GM21447 (cell line): Measurements from ENCODE around the gene NDUFB11.
"Not testable (repeated sequence)": the region's sequence is repeated elsewhere in the genome, so short reads cannot be mapped to it uniquely, and the experiment has no call there.

Experiments used
- ATAC-seq: cut with Tn5 transposase; IDR thresholded peaks from one replicate; pipeline ENCODE4 v1.9.1; 2021; ENCODE audit not compliant: unreplicated experiment

NDUFB11 gene

DNA sequence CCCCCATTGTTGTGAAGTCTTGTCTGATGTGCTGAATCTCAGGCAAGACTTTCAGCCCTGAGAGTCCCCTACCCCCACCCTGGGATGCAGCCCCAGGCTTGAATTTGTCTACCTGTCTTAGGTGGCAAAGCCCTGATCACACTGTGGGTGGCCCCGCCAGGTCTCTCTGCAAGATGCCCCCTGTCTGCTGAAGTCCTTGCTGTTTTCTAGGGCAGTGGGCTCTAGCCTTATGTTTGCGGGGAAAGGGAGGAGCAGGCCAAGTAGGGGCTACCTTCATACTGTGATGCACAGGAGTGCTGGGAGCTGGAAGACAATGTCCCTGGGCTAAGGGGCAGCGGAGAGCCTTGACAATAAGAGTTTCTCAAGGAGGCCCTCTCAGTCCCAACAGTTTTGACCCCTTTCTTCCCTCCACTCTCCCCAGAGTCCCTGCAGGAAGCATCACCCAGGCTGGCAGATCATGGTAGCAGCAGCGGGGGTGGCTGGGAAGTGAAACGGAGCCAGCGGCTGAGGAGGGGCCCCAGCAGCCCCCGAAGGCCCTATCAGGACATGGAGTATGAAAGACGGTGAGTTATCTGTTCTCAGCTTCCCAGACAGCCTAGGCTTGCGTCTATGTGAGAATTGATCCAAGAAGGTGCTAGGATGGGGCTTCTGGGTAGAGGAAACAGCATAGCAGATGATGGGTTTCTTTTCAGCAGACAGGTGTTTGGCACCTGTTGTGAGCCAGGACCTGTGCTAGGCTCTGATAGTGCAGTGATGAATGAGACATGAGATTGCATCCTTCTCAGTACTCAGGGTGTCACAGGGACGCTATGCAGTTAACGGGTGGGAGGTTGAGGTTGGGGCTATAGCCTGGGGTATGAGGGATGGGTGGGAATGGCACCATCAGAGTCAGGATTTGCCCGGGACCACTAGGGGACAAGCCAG, 2.7 kb upstream of the NDUFB11 start:
- no peak for ATAC-seq

DNA sequence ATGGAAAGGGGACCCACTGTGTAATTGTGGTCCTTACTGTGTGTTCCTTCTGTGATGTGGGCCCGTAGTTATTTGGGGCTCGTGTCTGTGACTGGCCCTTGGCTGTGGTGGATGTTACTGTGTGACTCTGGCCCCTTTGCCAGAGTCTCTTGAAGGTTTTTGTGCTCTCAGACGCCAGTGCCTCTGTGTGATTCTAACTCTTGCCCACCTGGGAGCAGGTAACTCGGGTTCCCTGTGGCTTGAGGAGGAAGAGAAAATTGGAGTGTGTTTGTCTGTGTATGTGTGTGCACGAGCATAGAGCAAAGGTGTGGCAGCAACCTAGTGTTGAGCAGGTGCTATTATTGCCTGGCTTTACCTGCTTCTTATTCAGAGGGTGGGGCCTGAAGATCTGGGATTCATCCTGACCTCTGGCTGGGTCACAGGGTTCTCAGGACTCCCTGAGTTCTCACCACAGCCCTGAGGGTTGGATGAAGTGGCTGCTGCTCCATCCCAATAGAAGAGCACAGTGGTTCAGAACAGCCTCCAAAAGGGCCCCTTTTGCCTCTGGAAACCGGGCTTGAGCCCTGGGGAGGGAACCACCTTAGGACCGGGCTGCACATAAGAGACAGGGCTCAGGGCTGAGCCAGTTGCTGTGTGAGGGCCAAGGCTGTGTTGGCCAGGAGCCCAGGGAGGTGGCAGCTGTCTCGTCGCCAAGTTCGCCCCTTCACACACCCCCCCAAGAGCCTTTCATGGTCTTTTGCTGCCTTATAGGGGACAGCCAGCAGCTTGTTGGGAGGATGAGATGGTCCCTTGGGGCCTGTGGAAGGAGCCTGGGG, 1.8 kb upstream of the NDUFB11 start:
- no peak for ATAC-seq

DNA sequence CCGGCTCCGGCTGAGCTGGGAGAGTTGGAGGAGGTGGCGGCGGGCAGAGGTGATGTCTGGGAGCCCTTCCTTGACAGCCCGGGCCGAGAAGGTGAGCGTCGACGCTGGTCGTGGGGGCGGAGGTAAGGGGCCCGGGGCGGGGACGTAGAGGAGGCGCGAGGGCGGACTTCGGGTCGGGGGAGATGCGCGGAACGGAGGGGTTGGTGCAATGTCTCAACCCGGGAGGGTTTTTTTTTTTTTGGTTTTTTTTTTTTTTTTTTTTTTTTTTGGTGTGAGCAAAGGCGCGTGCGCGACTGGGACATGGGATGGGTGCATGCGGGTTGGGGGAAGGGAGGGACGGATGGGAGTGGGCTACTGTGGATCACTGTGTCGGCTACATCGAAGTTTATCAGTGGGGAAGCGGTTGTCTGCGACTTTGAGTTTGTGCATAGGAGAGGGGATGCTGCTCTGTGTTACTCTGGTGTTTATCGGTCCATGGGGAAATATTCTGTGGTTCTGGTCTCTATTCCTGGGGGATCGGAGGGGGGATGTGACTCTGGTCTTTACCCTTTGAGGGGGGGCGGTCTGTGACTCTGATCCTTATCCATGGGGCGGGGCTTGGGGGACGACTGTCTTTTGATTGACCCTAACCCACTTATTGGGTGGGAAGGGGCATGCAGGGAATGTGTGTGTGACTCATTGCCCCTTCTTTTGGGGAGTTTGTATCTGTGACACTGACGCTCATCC, 1.1 kb upstream of the NDUFB11 start:
- ATAC-seq: peak; percentile 9

DNA sequence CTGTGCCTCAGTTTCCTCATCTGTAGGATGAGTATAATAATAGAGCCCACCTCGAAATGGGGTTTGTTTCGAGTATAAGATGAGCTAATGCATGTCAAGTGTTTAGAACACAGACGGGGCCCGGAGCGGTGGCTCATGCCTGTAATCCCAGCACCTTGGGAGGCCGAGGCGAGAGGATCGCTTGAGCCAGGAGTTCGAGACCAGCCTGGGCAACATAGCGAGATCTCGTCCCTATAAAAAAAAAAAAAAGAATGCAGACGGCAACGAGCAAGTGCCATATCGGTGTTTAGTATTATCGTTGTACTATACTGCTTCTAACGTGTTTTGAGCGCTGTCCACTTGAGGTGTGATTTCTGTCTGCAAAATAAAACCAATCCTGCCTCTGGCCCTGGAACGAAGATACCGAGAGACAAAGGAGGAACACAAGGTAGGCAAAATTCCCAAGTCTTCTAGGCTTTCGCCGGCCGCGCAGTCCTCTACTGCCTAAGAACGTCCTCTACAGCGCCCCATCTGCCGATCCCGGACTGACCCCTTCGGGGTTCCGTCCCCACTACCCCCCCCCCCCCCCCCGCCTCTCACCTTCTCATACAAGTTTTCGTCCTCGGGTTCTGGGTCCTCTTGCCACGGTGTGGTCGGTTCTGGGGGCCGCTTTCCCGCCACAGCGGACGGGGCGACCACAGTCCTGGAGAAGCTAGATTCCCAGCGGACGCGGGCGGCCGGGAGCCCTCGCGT, 442 bp downstream of the NDUFB11 start:
- peak; percentile 2 for ATAC-seq

DNA sequence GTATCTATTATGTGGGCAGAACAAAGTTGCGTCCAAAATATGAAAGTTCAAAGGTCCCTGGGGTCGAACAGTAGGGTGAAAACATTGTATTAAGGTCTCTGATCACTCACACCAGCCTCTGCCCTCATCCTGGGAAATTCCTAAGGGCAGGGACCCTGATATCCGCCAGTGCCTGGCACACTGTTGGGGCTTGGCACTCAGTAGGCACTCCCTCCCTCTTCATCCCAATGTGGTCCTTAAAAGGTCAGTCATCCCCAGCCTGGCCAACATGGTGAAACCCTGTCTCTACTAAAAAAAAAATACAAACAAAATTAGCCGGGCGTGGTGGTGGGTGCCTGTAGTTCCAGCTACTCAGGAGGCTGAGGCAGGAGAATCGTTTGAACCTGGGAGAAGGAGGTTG, 6.3 kb downstream of the NDUFB11 start:
- ATAC-seq: no peak

DNA sequence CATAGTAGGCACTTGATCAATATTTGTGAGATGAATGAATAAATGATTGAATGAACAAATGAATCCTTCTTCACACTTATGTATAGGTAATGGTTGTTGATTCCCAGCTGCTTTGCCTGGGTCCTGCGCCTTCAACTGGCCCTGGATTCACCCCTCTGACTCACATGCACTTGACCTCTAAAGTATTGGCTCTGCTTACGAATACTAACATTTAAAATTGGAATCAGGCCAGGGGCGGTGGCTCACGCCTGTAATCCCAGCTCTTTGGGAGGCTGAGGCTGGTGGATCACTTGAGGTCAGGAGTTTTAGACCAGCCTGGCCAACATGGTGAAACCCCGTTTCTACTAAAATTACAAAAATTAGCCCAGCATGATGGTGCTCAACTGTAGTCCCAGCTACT, 8.9 kb downstream of the NDUFB11 start:
- ATAC-seq: not testable (repeated sequence)

DNA sequence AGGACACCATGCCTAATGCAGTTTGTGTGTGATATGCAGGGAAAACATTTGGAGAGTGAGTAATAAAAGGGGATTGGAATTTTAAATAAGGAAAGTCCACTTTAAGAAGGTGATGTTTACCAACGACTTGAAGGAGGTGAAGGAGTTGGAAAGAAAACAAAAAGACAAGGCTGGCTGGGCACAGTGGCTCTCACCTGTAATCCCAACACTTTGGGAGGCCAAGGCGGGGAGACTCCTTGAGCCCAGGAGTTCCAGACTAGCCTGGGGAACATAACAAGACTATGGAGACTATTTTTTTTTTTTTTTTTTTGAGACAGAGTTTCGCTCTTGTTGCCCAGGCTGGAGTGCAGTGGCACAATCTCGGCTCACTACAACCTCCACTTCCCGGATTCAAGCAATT, 11.0 kb downstream of the NDUFB11 start:
- ATAC-seq: no peak

DNA sequence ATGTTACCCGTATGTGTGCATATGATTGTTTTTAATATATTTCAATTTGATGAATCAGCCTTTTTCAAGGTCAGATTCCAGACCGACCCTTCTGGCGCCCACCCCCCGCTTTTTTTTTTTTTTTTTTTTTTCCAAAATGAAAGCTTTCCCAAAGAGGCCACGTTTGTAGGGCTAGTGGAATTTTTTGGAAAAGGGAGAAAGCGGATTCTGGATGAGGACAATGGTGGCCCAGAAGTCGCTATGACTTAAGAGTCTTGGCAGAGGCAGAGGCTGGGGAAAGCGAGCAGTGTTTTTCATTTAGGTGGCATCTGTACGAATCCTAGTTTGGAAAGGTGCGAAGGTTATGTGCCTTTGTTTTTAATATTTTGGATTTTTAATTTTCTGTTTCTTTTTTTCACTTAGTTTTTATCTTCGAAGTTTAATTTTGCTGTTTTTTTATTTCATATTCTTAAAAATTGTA, 14.6 kb downstream of the NDUFB11 start:
- no peak for ATAC-seq

DNA sequence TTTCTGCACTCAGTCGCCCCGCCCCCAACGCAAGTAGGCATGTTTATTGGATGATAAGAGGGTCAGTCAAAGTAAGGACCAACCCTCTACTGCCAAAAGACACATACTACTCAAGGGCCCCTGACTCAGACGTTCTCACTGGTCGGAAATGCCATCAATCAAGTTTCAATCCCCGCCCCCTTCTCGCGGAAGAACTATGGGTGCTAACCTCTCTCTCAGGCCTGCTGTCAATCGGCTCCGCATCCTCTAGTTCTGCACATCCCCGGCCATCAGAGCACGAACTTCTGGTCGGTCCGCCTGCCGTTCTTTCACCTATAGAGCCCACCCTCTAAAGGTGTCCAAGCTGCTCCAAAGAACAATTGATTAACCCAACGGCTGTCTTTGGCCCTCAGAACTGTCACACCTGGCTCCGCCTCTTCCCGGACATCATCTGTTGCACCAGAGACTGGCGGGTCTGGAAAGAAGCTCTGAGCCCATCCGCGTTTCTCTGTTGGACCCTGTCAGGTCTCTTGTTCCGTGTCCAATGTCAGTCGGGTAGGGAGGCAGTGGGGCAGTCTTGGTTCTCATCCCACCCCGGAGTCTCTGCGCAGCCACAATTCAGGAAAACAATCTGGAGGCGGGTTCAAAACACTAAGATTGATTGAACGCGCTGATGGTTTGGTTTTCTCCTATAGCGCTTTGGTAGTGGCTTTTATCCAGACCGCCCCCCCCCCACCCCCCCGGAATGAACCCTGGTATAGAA, 15.2 kb downstream of the NDUFB11 start:
- ATAC-seq: peak; percentile 99

DNA sequence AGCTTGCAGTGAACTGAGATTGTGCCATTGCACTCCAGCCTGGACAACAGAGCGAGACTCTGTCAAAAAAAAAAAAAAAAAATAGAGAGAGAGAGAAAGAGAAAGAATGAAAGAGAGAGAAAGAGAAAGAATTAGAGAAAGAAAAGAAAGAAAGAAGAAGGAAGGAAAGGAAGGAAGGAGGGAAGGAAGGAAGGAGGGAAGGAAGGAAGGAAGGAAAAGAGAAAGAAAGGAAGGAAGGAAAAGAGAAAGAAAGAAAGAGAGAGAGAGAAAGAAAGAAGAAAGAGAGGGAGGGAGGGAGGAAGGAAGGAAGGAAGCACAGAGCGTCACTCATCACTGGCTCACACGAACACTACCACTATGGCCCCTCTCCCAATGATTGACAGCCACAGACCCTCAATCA, 20.0 kb downstream of the NDUFB11 start:
- not testable (repeated sequence) for ATAC-seq

DNA sequence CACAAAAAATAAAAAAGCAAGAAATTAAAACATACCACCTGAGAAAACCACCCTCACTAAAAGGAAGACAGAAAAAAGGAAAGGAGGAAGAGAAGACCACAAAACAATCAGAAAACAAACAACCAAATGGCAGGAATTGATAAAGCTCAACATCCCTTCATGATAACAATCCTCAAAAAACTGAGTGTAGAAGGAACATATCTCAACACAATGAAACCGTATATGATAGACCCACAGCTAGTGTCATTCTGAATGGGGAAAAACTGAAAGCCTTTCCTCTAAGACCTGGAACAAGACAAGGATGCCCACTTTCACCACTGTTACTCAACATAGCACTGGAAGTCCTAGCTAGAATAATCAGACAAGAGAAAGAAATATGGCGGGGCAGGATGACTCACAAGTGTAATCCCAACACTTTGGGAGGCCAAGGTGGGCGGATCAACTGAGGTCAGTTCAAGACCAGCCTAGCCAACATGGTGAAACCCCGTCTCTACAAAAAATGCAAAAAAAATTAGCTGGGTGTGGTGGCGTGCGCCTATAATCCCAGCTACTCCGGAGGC, 27.9 kb downstream of the NDUFB11 start:
- not testable (repeated sequence) for ATAC-seq

DNA sequence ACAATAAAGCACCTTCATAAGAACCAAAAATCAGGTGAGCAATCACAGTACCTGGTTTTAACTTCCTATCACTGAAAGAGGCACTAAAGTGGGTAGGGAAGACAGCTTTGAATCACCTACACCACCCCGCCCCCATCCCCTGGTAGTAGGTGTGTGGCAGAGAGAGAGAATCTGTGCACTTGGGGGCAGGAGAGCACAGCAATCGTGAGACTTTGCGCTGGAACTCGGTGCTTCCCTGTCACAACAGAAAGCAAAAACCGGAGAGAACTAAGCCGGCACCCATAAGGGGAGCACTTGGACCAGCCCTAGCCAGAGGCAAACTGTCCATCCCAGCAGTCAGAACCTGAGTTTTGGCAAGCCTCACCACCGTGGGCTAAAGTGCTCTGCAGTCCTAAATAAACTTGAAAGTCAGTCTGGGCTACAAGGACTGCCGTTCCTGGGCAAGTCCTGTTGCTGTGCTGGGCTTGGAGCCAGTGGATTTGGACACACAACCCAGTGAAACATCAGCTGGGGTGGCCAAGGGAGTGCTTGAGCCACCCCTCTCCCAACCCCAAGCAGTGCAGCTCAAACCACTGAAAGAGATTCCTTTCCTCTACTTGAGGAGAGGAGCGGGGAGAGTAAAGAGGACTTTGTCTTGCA, 32.1 kb downstream of the NDUFB11 start:
- no peak for ATAC-seq

DNA sequence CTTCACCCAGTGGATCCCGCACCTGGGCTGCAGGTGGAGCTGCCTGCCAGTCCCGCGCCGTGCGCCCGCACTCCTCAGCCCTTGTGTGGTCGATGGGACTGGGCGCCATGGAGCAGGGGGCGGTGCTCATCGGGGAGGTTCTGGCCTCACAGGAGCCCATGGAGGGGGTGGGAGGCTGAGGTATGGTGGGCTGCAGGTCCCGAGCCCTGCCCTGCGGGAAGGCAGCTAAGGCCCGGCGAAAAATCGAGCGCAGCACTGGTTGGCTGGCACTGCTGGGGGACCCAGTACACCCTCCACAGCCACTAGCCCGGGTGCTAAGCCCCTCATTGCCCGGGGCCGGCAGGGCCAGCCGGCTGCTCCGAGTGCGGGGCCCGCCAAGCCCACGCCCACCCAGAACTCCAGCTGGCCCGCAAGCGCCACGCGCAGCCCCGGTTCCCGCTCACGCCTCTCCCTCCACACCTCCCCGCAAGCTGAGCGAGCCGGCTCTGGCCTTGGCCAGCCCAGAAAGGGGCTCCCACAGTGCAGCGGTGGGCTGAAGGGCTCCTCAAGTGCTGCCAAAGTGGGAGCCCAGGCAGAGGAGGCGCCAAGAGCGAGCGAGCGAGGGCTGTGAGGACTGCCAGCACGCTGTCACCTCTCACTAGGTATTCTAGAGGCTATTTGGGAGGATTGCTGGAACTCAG, 33.4 kb downstream of the NDUFB11 start:
- not testable (repeated sequence) for ATAC-seq

DNA sequence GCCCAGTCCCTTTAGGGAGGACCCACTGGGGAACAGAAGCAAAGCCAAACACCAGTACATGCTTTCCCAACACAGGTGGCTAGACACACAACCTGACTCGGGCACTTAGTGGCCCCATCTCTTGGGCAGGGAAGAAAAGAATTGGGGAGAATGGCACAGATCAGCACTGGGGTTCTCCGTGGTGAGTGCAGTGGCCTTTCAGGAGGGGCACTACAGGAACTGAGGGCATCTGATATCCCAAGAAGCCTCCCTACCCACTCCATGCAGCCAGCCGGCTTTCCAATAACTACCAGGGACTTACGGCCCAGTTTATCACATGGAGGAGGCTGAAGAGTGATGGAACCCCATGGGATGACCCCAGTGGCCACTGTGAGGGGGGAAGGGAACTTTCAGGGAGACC, 43.3 kb downstream of the NDUFB11 start:
- no peak for ATAC-seq

DNA sequence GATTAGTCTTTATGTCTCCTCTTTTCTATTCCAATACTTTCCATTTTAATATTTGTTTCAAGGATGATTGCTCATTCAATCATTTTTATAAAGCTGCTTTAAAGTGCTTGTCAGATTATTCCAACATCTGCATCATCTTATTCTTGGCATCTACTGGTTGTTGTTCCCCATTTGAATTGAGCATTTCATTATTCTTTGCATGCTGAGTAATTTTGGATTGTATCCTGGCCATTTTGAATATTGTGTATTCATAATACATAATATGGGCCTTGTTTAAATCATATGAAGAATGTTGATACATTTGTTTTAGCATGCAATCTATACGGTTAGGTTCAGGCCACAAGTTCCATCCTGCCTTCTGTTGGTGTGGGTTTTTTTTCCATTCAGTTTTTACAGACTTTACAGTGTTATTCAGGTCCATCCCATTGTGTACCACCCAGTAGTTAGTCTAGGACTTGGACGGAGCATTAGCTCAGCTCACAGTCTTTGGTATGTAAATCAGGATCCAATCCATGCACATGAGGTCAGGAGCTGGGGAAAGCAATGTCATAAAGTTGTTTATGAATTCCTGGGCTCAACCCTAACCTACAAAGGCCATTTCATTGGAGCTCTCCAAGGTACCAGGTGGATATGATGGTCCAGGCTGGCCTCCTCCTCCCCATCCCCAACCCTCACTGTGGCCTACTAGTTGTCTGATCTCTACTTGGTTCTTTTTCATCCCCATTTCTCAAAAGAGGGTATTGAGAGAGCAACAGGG, 46.0 kb downstream of the NDUFB11 start:
- ATAC-seq: no peak

DNA sequence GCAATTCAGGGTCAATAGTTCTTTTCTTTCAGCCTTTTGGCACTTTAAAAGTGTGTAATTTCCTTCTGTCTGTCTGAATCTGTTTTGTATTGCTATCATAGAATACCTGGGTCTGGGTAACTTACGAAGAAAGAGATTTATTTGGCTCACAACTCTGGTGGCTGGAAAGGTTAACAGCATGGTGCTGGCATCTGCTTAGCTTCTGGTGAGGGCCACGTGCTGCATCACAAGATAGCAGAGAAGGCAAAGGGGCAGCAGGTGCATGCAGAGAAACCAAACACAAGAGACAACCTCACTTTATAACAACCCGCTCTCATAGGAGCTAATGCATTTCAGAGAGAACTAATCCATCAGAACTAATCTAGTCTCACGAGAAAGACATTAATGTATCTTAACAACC, 47.5 kb downstream of the NDUFB11 start:
- no peak for ATAC-seq

DNA sequence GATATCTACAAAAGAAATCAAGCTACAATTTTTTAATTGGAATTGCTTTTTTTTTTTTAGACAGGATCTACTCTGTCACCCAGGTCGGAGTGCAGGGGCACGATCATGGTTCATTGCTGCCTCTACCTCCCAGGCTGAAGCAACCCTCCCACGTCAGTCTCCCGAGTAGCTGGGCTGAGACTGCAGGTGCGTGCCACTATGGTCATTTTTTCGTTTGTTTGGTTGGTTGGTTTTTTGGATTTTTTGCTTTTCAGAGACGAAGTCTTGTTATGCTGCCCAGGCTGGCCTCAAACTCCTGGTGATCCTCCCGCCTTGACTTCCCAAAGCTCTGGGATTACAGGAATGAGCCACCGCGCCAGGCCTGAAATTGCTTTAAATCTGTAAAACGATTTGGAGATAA, 50.6 kb downstream of the NDUFB11 start:
- no peak for ATAC-seq

DNA sequence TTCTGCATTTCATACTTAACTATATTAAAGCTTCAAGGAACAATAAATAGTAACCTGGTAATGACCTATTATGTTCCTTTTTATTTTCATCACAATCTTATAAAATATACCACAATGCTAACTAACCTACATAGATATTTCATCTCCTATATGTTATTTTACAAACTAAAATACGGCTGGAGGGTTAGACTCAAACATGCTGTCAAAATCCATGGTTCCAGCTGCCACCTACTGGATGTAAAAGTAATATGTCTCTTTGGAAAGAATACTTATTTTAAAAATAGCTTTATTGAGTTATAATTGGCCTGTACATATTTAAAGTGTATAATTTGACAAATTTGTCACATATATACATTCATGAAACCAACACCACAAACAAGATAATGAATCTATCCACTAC, 51.3 kb downstream of the NDUFB11 start:
- ATAC-seq: no peak
